GM18517 (cell line): ENCODE results near the gene CCL23.
"Not testable (repeated sequence)": the region's sequence is repeated elsewhere in the genome, so short reads cannot be mapped to it uniquely, and the experiment has no call there.

Source experiments
- ATAC-seq: cut with Tn5 transposase; IDR thresholded peaks from one replicate; pipeline ENCODE4 v1.9.1; 2021; ENCODE audit warnings: mild to moderate bottlenecking, moderate library complexity; ENCODE audit not compliant: unreplicated experiment

The CCL23 gene, protein sequence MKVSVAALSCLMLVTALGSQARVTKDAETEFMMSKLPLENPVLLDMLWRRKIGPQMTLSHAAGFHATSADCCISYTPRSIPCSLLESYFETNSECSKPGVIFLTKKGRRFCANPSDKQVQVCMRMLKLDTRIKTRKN

DNA sequence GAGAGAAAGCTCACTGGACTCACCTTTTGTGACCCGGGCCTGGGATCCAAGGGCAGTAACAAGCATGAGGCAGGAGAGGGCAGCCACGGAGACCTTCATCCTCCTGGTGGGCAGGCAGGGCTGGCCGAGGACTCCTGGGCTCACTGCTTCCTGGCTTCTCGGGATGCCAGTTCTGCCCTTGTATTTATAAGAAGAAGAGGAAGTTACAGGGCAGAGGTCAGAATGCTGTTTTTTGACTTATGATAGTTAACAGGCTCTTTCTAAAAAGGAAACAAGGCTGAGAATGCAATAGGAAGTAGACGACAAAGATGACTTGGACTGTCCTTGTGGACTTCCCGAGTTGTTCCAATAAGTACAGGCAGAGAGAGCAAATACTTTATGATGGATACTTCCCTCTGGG is at the start of gene CCL23:
CCL23 (minus strand) TSS at position 174 of the 400 bp plus-strand sequence; CDS start at position 99, 75 bp downstream.
- ATAC-seq: no peak

DNA sequence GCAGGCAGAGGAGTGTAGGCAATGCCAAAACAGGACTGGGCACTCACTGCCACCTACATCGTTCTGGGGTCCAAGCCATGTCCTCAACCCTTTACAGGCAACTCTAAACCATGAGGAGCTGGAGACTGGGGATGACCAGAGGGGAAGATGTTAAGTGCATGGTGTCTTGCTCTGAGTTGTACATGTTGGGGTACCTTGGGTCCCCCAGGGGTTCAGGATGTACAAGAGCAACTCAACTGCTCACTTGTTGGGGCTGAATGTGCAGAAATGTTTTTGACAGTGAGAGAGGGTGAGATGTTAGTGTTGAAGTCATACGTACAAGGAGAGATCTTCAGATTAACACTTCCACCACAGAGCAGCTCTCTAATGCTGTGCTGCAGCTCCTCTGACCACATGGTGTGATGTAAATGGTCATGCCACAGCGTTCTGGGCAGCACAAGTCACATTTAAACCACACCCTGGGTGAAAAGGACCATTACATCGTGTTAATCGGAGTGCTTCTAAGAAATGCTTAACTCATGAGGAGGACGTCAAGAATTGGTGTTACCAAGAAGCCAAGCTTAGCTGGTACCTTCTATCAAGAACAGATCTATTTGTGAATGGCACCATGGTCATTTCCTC is 48.7 kb upstream of the CCL23 start:
- no peak for ATAC-seq

DNA sequence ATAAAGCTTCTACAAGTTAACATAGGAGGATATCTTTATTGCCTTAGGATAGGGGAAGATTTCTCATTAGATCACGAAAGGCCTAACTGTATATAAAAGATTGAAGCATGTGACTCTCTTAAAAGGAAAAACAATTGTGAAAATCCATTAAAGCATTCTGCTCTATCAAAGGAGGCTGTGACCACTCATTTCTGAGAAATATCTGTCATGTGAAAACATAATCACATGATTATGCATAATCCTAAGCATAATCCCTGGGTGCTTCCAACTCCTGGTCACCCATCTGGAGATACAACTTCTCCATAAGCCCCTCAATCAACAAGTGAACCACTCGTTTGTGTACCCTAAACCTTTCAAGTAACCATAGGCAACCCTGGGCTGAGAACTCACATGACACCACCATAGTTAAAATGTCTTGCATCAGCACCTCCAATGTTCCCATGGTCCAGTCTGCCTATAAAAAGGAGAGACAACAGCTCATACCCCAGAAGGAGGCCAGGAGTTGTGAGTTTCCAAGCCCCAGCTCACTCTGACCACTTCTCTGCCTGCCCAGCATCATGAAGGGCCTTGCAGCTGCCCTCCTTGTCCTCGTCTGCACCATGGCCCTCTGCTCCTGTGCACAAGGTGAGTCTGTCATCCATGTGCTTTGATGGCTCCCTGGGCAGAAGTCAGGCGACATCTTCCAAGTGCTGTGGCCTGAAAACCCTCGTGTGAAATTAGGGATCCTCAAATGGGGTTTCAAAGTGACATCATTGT is 46.2 kb upstream of the CCL23 start, which contains the start of gene CCL18:
CCL18 (plus strand) TSS at position 487 of the 756 bp plus-strand sequence; CDS start at position 558, 71 bp downstream.
- ATAC-seq: no peak

DNA sequence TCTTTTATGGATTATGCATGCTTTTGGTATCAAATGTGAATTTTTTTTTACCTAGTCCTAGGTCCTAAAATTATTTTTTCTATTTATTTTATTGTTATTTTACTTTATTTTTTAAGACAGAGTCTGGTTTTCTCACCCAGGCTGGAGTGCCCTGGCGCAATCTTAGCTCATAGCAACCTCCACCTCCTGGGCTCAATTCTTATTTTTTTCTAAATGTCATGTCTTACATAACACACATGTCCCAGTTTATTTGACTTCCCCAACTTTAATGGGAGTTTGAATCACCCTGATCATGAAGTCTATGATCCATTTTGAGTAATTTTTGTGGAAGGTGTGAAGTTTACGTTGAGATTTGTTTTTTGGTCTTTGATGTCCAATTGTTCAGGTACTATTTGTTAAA is 43.0 kb upstream of the CCL23 start:
- no peak for ATAC-seq

DNA sequence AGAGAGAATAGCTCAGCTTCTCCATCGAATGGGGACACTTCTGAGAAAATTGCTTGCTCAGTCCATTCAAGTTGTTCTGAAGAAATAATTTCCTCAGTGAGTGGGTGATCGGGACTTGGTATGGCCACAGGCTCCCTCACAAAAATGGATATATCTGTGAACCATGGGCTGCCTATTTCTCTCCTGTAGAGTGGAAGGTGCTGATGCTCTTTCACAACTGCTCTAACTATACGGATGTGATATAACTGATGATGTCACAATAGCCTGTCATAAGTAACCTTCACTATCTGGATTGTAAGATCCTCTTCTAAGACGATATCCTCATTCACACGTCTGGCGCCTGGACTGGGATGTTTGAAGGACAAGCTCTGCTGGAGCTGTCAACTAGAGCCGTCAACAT is 41.6 kb upstream of the CCL23 start:
- ATAC-seq: no peak

DNA sequence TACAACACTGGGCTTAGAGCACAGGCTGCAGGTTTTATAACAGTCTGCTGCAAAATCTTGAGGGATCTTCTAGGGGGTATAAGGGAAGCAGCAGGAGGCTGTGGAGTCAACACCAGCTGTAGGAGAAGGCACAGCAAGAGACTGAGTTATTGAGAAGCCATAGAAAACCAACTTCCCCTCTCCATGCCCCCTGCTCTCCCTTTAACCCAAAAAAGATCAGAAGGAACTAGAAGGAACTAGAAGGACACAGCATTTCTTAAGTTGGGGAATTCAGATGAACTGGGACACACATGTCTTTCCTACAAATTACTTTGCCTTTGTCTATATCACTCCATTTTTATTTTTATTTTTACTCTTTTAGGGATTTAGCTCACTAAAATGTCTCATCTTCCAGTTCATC is 40.1 kb upstream of the CCL23 start:
- ATAC-seq: no peak

DNA sequence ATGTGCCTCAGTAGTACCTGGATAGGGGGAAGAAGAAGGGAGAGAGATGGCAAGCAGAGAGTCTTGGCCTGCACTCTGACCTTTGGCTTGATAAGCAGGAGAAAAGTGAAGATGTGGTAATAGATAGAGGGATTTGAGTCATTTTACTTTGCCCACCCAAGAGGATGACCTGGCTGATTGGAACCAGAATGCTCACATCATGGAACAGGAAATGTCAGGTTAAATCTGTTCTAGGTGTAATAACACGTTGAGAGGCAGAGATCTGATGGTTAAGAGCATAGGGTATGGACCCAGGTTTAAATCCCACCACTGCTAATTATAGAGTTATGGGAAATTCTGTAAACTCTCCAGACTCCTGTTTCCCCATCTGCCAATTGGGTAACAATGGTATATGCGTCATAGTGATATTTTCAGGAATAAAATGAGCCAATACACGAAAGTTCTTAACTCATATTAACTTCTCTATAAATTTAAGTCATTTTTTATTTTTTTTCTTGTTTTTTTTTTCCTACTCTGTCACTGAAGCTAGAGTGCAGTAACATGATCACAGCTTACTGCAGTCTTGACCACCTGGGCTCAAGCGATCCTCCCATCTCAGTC is 38.2 kb upstream of the CCL23 start:
- no peak for ATAC-seq

DNA sequence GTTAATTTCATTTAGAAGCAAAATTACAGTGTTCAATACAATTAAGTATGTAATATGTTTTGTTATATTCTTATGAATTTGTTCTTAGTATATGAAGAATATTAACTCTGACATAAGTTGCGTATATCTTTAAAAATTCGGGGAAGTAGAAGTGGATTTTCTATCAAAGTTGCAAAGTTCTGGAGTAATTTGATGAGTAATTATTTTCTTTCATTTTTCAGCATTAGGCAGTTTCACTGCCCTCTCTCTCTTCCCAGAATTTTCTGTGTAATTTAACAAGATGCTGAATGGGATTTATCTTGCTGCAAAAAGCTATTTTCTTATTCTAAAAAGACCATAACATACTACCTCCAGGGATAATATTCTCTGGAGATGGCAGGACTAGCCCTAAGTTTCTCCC is 37.4 kb upstream of the CCL23 start:
- ATAC-seq: no peak

DNA sequence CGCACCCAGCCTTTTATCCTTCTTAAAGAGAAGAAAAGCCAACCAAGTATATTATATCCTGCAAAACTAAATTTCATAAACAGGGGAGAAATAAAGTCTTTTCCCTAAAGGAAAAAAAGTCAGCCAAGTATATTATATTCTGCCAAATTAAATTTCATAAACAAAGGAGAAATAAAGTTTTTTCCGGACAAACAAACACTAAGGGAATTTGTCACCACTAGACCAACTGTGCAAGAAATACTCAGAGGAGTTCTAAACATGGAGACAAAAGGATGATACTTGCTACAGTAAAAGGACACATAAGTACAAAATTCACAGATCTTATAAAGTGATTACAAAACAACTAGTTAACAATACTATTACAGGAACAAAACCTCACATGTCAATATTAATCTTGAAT is 31.9 kb upstream of the CCL23 start:
- no peak for ATAC-seq

DNA sequence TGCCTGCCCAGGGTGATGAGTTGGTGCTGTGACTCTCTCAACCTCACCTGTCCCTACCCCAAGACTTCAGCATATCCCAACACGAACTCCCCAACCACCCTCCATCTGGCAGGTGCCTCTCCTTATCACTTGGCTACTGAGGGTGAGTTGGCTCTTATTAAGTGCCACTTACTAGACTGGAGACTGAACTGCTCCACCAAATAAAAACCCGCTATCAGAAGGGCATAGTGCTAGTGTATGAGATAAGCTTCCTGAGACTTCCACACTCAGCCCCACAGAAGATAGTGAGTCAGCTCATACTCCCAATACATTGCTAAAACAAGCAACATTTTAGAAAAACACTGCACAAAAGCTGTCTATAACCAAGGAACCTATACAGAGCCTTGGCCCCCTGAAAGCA is 30.3 kb upstream of the CCL23 start:
- no peak for ATAC-seq

DNA sequence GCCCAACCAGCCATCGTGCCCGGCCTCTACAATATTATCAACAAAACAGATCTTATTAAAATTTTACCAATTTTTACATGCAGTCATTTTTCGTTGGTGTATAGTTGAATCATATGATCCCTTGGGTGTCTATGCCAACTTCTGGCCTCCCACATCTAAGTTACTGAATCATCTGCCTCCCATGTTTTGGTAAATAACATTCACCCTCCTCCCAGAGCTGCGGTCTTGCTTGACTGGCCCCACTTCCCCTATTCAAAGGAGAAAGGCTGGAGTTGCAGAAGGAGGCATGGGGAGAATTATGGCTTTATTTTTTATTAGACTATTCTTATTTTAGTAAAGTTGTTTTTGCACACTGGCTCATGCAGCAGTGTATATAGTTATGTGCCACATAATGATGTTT is 18.5 kb upstream of the CCL23 start:
- ATAC-seq: no peak

DNA sequence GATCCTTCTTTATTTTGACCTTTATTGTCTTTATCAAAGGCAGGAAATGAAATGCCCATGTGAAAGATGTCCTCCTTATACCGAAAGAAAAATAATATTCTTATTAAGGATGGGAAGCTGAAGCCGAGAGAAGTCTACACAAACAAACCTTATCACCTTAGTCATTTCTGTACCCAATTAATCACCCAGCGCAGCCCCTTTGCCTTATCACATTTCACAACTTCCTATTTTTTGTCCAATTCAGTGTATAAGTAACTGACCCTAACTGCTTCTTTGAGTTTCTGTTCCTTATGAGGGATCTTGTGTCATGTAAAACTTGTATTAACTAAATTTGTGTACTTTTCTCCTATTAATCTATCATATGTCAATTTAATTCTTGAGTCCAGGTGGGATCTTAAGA is 16.4 kb upstream of the CCL23 start:
- ATAC-seq: no peak

DNA sequence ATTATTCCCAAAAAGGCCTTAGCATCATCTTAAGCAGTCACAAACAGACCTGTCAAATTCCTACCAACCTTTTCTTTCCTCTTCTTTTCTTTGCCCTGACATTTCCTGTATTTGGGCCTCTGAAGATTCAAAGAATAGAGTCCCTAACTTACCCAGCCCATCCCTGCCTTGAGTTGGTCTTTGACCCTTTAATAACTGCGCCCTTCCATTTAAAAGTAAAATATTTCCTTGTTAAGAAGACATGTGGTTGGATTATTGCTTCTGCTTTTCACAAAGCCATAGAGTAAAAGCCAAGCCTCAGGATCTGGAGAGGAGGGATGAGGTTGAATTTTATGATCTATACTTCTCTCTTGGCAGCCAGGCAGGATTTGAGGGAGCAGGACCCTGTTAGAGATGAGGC is 13.2 kb upstream of the CCL23 start:
- no peak for ATAC-seq

DNA sequence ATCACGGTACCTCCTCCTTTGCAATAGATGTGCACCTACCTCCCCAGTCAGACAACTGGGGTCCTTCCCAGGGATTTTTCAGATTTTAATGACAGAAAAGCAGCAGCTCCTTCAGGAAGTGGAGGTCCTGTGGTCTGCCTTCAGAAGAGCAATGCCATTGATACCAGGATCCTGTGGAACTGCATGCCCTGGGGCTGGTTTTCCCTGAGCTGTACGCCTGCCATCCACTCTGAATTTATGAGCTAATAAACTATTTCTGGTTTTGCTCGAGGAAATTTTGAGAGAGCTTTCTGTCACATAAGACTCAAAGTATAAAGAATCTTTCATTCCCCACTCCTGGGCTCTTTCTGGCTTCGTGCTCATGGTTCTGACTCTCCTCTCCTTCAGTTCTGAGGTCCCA is 10.0 kb upstream of the CCL23 start:
- ATAC-seq: no peak

DNA sequence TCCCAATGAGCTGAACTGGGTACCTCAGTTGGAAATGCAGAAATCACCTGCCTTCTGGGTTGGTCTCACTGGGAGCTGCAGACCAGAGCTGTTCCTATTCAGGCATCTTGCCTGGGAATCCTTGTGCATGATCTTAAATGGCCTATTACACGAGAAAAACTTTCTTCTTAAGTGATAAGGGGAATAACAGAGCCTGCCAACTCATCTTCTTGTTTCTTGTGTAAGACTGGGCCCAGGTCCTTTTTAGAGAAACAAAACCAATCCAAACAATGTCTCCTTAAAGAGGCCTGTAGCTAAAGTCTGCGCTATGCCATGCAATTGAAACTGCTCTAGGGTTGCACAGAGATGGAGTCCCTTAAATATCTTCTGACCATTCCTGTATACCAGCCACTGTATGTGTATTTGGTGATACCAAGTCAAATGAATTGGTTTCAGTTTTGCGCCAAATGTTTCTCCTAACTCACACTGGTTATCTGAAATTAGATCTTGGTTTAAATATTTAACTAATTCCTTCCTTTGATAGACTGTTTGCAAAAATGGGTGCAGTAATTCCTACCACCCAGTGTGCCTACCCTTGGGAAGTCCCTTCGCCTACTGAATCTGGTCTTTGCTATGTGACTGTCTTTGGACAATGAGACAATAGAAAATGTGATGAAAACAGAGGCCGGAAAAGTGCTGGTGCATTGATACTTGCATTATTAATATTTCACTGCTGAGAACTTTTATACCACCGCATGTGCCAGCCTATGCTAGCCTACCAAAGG is 6.5 kb upstream of the CCL23 start:
- no peak for ATAC-seq

DNA sequence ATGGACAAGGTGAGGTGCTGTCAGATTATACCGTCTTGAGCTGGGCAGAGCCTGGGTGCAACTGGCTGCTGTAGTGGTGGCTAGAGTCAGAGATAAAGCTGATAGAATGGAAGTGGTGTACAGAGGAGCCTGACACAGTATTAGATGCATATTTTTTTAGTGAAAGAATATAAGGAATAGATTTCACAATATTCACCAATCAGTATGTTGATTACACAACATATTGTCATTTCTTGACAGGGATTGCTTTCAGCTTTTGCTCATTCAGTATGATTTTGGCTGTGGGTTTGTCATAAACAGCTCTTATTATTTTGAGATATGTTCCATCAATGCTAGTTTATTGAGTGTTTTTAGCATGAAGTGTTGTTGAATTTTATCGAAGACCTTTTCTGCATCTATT is 1.7 kb upstream of the CCL23 start:
- no peak for ATAC-seq

DNA sequence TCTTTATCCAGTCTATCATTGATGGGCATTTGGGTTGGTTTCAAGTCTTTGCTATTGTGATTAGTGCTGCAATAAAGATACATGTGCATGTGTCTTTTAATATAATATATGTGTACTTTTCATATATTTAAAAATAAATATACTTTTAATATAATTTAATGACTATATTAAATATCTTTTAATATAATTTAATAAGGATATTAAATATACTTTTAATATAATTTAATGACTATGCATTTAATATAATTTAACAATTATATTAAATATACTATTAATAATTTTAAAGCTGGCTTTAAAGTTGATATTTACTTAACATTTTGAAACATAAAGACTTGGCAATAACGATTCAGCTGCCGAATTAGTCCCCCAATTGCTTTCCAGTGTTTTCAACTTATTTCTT is 1.2 kb downstream of the CCL23 start:
- no peak for ATAC-seq

DNA sequence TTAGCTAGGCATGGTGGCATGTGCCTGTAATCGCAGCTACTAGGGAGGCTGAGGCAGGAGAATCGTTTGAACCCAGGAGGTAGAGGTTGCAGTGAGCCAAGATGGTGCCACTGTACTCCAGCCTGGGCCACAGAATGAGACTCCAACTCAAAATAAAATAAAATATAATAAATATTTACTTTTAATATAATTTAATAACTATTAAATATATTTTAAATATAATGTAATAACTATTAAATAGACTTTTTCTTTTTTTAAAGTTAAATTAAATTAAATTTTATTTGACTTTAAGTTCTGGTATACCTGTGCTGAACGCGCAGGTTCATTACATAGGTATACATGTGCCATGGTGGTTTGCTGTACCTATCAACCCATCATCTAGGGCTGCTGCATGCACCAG is 1.9 kb downstream of the CCL23 start:
- not testable (repeated sequence) for ATAC-seq

DNA sequence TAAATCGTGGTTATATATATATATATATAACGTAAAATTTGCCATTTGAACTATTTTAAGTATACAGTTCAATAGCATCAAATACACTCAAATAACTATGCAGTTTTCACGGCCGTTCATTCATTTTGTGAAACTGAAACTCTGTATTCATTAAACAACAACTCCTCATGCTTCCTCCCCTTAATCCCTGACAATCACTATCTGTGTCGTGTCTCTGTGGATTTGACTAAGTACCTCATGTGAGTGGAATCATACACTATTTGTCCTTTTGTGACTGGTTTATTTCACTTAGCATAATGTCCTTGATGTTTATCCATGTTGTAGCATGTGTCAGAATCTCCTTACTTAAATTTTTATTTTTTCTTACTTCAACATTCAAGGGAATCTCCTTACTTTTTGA is 2.8 kb downstream of the CCL23 start:
- ATAC-seq: no peak

DNA sequence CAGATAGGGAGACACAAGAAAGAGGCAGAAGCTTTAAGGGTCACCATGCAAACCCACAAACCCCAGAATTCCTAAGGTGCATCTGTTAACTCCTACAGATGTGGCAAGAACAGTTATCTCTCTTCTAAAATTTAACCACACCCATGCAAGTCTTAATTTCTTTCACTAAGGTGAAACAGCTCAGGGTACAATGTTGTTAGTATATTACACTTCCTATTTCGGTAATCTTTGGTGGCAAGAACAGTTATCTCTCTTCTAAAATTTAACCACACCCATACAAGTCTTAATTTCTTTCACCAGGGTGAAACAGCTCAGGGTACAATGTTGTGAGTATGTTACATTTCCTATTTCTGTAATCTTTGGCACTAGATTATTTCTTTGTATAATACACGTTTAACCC is 6.6 kb downstream of the CCL23 start:
- ATAC-seq: no peak

DNA sequence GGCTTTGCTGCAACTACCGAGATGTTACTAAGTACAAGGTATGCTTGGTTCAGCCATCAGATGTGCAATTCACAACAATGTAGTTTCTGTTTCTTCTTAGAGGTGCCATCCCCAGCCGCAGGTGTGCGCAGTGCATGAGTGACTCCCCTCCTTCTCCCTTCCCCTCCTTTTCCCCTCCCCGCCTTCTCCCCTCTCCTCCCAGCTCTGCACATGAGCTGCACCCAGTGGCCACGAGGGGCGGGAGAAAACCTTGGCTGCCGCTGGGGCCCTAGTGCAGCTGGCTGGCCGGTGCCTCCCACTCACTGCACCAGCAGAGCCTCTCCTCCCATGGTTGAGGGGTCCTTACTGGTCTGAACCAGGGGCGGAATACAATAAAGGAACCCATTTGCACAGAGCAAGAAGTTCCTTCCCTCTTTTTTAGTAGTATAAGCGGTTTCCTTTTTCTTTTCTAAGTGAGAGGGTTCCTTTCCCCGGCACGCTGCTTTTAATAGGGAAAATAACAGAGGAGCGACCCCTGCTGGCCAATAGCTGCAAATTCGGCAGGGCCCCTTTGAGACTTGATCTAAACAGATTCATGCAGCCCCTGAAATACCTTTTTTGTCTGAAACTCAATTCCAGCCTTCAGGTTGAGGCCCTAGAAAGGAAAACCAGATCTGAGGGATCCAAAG is 8.6 kb downstream of the CCL23 start:
- no peak for ATAC-seq
